SHP77 treated with DMSO at 0.1 percent for 48 hours (cell line): ENCODE measurements around the gene TRMU.
"Not testable (repeated sequence)": the region's sequence is repeated elsewhere in the genome, so short reads cannot be mapped to it uniquely, and the experiment has no call there.

Experiments
- DNase-seq: peaks from one replicate; lab custom pipeline; 2025; lab: John Stamatoyannopoulos, UW

TRMU gene

GRCh38 chr22:46300491-46300890 lies 35.0 kb upstream of the TRMU start:
- no peak for DNase-seq

GRCh38 chr22:46303347-46303965 lies 32.1 kb upstream of the TRMU start:
- DNase-seq = no peak

- DNase-seq = no peak
These were observed 27.1 kb upstream of the TRMU start for GRCh38 chr22:46308283-46308988.

- no peak for DNase-seq
These were observed 25.9 kb upstream of the TRMU start for GRCh38 chr22:46309526-46310085.

- DNase-seq = no peak
These were observed 23.5 kb upstream of the TRMU start for GRCh38 chr22:46312056-46312455.

GRCh38 chr22:46312848-46313247 lies 22.7 kb upstream of the TRMU start:
- DNase-seq = not testable (repeated sequence)

GRCh38 chr22:46315976-46316375 lies 19.5 kb upstream of the TRMU start:
- no peak for DNase-seq

GRCh38 chr22:46317646-46318045 lies 17.9 kb upstream of the TRMU start:
- DNase-seq = no peak

- no peak for DNase-seq
These were observed 16.9 kb upstream of the TRMU start for GRCh38 chr22:46318576-46318975.

- no peak for DNase-seq
These were observed 16.2 kb upstream of the TRMU start for GRCh38 chr22:46319319-46319718.

GRCh38 chr22:46320166-46320710 lies 15.3 kb upstream of the TRMU start:
- DNase-seq = no peak

- DNase-seq = no peak
These were observed 14.7 kb upstream of the TRMU start for GRCh38 chr22:46320716-46321386.

- no peak for DNase-seq
These were observed 12.8 kb upstream of the TRMU start for GRCh38 chr22:46322711-46323110.

GRCh38 chr22:46323162-46323561 lies 12.4 kb upstream of the TRMU start:
- no peak for DNase-seq

- DNase-seq = no peak
These were observed 9.3 kb upstream of the TRMU start for GRCh38 chr22:46326066-46326680.

GRCh38 chr22:46327691-46328465 lies 7.6 kb upstream of the TRMU start:
- no peak for DNase-seq

- no peak for DNase-seq
These were observed 6.7 kb upstream of the TRMU start for GRCh38 chr22:46328797-46329196.

- no peak for DNase-seq
These were observed 5.9 kb upstream of the TRMU start for GRCh38 chr22:46329616-46330015.

- DNase-seq = no peak
These were observed 5.1 kb upstream of the TRMU start for GRCh38 chr22:46330426-46330825.

GRCh38 chr22:46331496-46331895 lies 4.0 kb upstream of the TRMU start:
- DNase-seq = no peak
